Duodenal mucosa (tissue), 2 donors: ENCODE measurements around the gene RSPH1.

ENCODE experiments used
- H3K27ac ChIP-seq: one replicate; pipeline ENCODE4 v1.7.0; 2013; ENCODE audit warnings: low read depth, low read length
- H3K27me3 ChIP-seq, 2 donors: one replicate each; pipeline ENCODE4 v1.7.0; 2013; ENCODE audit warnings: low read length in 2 of 2, control low read depth in 1 of 2; ENCODE audit not compliant: insufficient read depth in 2 of 2, control insufficient read depth in 1 of 2
- H3K36me3 ChIP-seq, 2 donors: one replicate each; pipeline ENCODE4 v1.7.0; 2013; ENCODE audit warnings: low read length in 2 of 2, control low read depth in 1 of 2; ENCODE audit not compliant: insufficient read depth in 2 of 2, control insufficient read depth in 1 of 2
- H3K4me1 ChIP-seq, 2 donors: one replicate each; pipeline ENCODE4 v1.7.0; 2013; ENCODE audit warnings: low read length in 2 of 2, control low read depth in 1 of 2; ENCODE audit not compliant: insufficient read depth in 2 of 2, control insufficient read depth in 1 of 2
- H3K4me3 ChIP-seq, 2 donors: one replicate each; pipeline ENCODE4 v1.7.0; 2013; ENCODE audit warnings: low read length in 2 of 2, low read depth in 1 of 2
- H3K9ac ChIP-seq, 2 donors: one replicate each; pipeline ENCODE4 v1.7.0; 2013; ENCODE audit warnings: low read length in 2 of 2, low read depth in 1 of 2
- H3K9me3 ChIP-seq, 2 donors: one replicate each; pipeline ENCODE4 v1.7.0; 2013; ENCODE audit warnings: low read length in 2 of 2, control low read depth in 1 of 2; ENCODE audit not compliant: control insufficient read depth in 1 of 2

RSPH1 gene

DNA sequence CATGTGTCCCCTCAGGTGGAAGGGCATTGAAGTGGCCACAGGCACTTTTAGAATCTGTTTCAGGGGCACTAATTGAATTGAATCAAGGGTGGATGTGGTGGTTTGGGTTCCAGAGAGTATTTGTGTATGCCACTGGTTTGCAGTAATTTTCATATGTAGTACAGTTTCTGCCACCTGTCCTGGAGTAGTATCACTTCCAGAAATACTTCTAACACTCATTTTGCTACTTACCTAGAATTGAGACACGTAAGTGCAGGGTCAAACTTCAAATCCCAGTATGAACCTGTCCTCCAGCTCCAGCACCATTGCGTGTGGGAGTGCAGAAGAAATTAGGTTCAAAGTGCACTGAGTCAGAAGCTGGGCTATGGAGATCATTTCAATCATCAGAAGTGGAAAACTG lies 26.8 kb downstream of the RSPH1 start:
- peak overlapping the region; percentile 21 to 53 for H3K9ac ChIP-seq
- peak overlapping the region in 1 of 2 donors; percentile 14 for H3K4me3 ChIP-seq
- H3K9me3 ChIP-seq = no peaks in the 10 kb centered on the region
- H3K4me1 ChIP-seq = peaks cover 62 to 68% of the 10 kb centered on the region in 2 donors
- H3K27ac ChIP-seq = peak overlapping the region; percentile 83
- no peaks in the 10 kb centered on the region for H3K27me3 ChIP-seq
- H3K36me3 ChIP-seq = no peaks in the 10 kb centered on the region

DNA sequence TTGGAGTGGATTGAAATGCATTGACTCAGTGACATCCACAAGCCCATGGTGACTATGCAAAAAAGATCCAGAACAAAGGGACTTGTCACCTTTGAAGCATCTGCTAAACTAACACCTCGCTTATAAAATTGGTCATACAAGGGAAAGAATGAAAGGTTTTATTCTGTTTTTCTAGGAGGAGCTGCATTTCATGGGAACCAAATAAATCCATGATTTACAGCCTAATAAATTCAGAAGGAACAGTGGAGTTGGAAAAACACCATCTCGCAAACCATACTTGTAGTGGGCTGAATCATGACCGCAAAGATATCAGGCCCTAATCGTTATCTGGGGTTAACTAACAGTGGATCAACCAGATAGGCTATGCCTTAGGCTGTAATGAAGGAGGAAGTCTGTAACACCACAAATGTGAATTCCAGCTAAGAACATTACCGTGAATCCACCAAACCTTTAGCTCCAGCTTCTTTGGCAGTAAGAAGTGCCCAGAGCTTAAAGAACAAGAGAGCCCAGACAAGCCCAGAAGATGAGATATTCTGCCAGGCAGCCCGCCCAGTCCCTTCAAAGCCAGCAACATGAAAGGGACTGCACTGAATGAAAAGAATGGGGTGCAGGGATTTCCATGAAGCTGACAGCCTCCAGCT lies 27.4 kb downstream of the RSPH1 start:
- no peaks in the 10 kb centered on the region for H3K36me3 ChIP-seq
- peak overlapping the region; percentile 83 for H3K27ac ChIP-seq
- H3K4me1 ChIP-seq = peaks cover 65 to 70% of the 10 kb centered on the region in 2 donors
- H3K9me3 ChIP-seq = no peaks in the 10 kb centered on the region
- no peaks in the 10 kb centered on the region for H3K27me3 ChIP-seq
- peak overlapping the region in 1 of 2 donors; percentile 14 for H3K4me3 ChIP-seq
- peak overlapping the region; percentile 21 to 53 for H3K9ac ChIP-seq

DNA sequence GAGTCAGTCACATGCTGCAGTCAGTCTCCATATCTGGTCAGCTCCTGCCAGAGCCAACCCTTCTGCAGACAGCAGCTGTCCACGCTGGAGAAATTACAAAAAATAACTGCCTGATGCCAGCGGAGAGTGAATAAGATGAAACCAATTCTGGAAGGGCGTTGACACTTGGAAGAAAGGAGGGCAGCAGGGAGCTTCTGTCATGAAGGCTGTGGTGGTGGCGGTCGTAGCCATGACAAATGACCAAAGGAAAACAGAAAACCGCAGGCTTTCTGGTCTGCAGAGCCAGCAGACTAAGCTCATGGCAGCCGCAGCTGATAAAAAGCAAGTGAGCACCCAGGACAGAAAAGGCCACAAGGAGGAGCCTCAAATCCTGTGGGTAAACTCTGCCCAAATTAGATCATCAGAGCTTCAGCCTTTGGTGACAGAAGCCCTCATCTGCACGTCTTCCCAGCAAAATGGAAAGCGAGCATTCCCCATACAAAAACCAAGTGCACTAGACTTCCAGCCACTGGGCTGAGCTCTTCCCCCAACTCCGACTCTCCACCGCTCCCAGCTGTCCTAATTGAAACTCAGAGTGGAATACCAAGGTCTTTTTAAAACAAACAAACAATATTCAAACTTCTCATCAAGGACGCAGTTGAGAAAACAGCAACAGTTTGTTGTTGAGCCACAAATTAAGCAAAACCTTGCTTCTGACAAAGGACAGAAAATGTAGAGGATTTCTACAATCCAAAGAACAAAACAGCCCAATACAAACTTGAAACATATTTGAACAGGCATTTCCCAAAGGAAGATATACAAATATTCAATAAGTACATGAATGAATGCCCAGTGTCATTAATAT lies 28.7 kb downstream of the RSPH1 start:
- Histone ChIP-seq H3K36me3 (no peaks in the 10 kb centered on the region), H3K4me3 (peak overlapping the region; percentile 3 to 23), H3K4me1 (peaks cover 73 to 78% of the 10 kb centered on the region in 2 donors), H3K27ac (no peak overlapping the region), H3K9me3 (no peaks in the 10 kb centered on the region), H3K9ac (peak overlapping the region in 1 of 2 donors; percentile 19), H3K27me3 (no peaks in the 10 kb centered on the region)

DNA sequence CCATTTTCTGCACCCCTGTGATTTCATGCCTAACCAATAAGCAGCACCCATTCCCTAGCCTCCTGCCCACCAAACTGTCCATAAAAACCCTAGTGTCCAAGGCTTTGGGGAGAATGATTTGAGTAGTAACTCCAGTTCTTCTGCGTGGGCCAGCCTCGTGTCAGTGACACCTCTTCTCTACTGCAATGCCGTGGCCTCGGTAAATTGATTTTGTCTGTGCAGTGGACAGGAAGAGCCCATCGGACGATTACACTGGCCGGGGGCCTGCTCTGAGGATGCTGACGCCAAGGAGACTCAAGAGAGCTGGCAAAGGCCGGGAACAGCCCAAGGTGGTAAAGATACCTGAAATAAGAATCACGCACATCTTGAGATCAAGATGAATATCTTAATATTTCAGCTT lies 29.3 kb downstream of the RSPH1 start:
- Histone ChIP-seq H3K4me3 (no peak overlapping the region), H3K27ac (no peak overlapping the region), H3K9ac (no peak overlapping the region), H3K27me3 (no peaks in the 10 kb centered on the region), H3K36me3 (no peaks in the 10 kb centered on the region), H3K9me3 (no peaks in the 10 kb centered on the region), H3K4me1 (peaks cover 72 to 82% of the 10 kb centered on the region in 2 donors)

DNA sequence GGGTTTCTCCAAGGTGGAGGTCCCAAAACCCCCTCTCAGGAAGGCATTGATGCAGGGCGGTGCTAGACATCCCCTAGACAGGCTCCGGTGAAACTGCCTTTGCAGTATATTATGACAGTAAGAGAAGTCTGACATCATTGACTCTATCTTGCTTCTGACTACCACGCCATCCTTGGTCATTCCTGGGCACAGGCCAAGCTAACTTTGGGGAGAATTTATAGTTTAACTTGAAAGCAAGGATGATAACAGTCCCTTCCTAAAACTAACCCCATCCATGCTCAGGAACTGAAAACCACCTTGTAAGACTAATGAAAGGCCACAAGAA lies 30.3 kb downstream of the RSPH1 start:
- no peaks in the 10 kb centered on the region for H3K27me3 ChIP-seq
- H3K27ac ChIP-seq = peak overlapping the region; percentile 59
- H3K4me1 ChIP-seq = peaks cover 81 to 88% of the 10 kb centered on the region in 2 donors
- H3K4me3 ChIP-seq = peak overlapping the region; percentile 32 to 33
- no peaks in the 10 kb centered on the region for H3K36me3 ChIP-seq
- H3K9me3 ChIP-seq = no peaks in the 10 kb centered on the region
- no peak overlapping the region for H3K9ac ChIP-seq

DNA sequence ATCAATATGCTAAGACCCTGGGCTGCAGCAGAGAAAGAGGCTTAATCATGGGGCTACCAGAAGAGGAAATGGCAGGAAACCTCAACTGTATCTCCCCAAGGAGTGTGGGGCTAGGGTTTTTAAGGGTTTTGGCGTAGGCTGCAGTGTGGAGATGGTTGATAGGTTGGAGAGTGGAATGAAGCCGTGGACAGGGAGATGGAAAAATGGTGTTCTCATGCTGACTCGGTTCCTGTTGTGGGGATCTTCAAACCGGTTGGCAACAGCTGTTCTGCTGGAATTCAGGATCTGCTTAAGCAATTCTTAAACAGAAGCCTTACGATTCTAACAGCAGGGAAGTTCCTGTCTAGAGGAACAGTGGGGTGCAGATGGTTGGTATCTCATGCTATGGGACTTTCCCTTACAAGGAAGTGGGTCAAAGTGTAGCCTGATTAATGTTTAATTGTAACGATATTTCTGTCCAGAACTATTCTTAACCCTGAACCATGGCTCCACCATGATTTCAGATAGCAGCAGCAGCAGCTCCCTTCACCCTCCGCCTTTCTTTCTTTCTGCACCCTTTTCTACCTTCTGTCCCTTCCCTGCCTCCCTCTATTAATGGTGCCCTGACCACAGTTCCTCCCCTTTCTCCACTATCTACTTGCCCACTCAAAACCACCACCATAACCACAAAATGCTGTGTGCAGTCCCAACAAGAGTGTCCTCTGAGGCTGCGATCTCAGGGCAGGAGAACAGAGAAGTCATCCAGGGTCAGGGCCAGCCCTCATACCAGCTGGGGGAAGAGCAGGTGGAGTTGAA lies 30.8 kb downstream of the RSPH1 start:
- peak overlapping the region; percentile 80 for H3K27ac ChIP-seq
- H3K4me1 ChIP-seq = peaks cover 84 to 90% of the 10 kb centered on the region in 2 donors
- H3K9ac ChIP-seq = peak overlapping the region; percentile 27 to 63

DNA sequence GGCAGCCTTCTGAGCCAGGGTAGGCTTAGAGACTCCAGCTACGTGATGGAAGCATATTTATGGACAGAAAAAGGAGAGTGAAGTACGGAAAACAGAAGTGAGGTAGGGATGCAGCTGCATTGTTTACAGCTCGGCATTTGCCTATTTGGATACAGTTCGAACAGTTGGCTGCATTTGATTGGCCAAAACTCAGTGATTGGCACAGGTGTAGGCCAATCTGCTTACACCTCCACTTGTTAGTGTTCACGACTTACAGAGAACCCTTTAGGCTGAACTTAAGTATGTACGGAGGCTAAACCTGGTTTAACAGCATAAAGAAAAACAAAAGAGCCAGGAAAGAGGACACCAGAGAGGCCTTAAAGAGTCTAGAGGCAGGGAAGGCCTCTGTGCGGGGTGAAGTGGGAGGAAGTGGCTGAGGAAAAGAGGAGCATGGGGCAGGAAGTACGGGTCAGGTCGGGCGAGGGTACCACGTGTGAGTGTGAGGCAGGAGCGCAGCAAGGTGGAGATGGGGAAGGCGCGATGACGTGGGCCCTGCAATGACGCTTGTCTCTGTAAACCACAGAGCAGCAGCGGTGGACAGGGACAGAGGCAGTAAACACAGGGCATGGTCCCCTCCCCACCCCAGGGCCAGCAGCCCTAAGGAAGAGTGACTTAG lies 32.0 kb downstream of the RSPH1 start:
- Histone ChIP-seq H3K4me3 (peak overlapping the region in 1 of 2 donors; percentile 9), H3K4me1 (peaks cover 86 to 91% of the 10 kb centered on the region in 2 donors), H3K9me3 (no peaks in the 10 kb centered on the region), H3K27me3 (no peaks in the 10 kb centered on the region), H3K9ac (peak overlapping the region in 1 of 2 donors; percentile 7), H3K27ac (peak overlapping the region; percentile 23), H3K36me3 (no peaks in the 10 kb centered on the region)

More for the DNA sequence above, 30.8 kb downstream of the RSPH1 start:
- Histone ChIP-seq H3K27me3 (no peaks in the 10 kb centered on the region), H3K9me3 (no peaks in the 10 kb centered on the region), H3K36me3 (no peaks in the 10 kb centered on the region), H3K4me3 (peak overlapping the region; percentile 32 to 33)

DNA sequence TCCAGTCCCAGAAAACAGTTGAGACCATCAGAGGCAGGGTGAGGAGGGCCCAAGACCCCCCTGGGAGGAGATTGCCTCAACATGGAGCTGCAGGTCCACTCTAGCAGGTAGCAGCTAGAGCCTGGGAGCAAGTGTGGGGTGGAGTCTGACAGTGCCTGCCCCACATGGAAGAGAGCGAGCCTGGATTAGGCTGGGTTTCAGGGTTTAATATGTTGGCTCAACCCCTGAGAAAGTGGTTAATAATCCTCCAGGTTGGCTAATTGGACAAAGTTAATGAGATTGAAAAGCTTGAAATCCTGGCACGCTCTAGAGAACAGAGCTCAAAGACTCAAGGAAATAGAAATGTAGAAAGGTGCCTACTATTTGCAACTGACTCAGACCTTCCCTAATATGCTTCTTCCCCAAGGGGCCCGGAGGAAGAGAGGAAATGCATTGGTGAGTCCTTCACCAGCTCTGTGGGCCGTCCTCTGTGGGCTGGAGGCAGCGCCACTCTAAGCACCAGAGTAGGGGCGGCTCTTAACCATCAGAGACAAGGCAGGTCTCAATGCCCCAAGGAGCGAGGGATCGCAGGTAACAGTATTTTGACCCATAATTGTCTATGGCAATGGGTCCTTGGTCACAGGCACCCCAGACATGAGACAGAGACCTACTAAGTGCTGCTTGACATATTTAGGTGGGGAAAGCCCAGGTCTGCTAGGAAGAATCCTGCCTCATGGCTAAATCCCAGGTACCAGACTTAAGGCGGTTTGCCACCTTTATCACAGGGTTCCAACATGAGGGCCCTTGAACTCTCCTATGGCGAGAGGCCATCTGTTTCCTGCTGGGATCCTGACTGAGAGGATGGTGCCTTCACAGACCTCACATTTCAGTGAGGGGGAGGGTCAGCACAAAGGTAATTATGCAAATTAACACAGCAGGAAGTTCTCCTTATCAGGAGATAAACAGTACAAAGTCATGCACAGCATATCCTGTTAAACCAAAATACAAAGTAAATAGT lies 33.8 kb downstream of the RSPH1 start:
- Histone ChIP-seq H3K27ac (peak overlapping the region; percentile 91), H3K36me3 (no peaks in the 10 kb centered on the region), H3K4me3 (peak overlapping the region; percentile 23 to 36), H3K4me1 (peaks cover 76 to 79% of the 10 kb centered on the region in 2 donors), H3K9ac (peak overlapping the region; percentile 56 to 59), H3K27me3 (no peaks in the 10 kb centered on the region), H3K9me3 (no peaks in the 10 kb centered on the region)

DNA sequence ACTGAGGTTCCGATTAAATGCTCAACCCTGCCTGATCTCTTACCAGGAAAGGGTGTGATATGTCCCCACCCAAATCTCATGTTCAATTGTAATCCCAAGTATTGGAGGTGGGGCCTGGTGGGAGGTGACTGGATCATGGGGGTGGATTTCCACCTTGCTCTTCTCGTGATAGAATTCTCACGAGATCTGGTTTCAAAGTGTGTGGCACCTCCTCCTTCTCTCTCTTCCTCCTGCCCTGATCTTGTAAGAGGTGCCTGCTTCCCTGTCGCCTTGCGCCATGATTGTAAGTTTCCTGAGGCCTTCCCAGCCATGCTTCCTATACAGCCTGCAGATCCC lies 34.9 kb downstream of the RSPH1 start:
- peak overlapping the region in 1 of 2 donors; percentile 1 for H3K9ac ChIP-seq
- peak overlapping the region in 1 of 2 donors; percentile 16 for H3K4me3 ChIP-seq
- peak overlapping the region; percentile 35 for H3K27ac ChIP-seq
- peaks cover 72 to 76% of the 10 kb centered on the region in 2 donors for H3K4me1 ChIP-seq
- H3K9me3 ChIP-seq = no peaks in the 10 kb centered on the region
- no peaks in the 10 kb centered on the region for H3K36me3 ChIP-seq
- no peaks in the 10 kb centered on the region for H3K27me3 ChIP-seq
